CD4-positive, alpha-beta T cell (primary cell): ENCODE measurements around the gene EGFL7. TPM values are rescaled to one million over a fixed set of nuclear protein-coding genes. Genes with fewer than 3 reads are reported as not detected.

ENCODE experiments used
- ATAC-seq: fragments of 200-7000 bp; cut with Tn5 transposase; one replicate; pipeline ENCODE4 v1.10.0; 2022; ENCODE audit warnings: mild to moderate bottlenecking; ENCODE audit not compliant: poor library complexity
- CTCF ChIA-PET: fragments of 350-600 bp; sonication (Branson Sonifier 250); formaldehyde crosslinking; loops from one replicate; lab custom pipeline; 2021; ENCODE audit warnings: antibody characterized with exemption, inconsistent platforms; lab: Charles Lee
- POLR2A ChIA-PET: fragments of 350-600 bp; sonication (Branson Sonifier 250); formaldehyde crosslinking; loops from one replicate; lab custom pipeline; 2021; ENCODE audit warnings: antibody characterized with exemption, inconsistent platforms; lab: Charles Lee
- DNase-seq, 14 experiments: peaks; one replicate each; pipeline ENCODE4 v3.0.0-alpha.2; 2013 to 2020; ENCODE audit warnings: mixed read lengths in 2 of 14
- H3K27ac ChIP-seq, 2 donors: one replicate each; pipeline versions ENCODE4 v1.5.1 to v1.7.0; 2013; ENCODE audit warnings: low read length in 2 of 2, low read depth in 1 of 2, mild to moderate bottlenecking in 1 of 2
- H3K27me3 ChIP-seq, 2 experiments: 1 replicate in 1 of 2; 2 replicates in 1 of 2; pipeline versions ENCODE4 v1.6.1 to v1.7.0; 2013; ENCODE audit warnings: low read length in 2 of 2, control low read depth in 1 of 2, mild to moderate bottlenecking in 1 of 2, moderate library complexity in 1 of 2; ENCODE audit not compliant: insufficient read depth in 2 of 2, control insufficient read depth in 1 of 2
- H3K36me3 ChIP-seq: one replicate; pipeline ENCODE4 v1.6.1; 2013; ENCODE audit warnings: low read length, control low read depth; ENCODE audit not compliant: insufficient read depth
- H3K4me1 ChIP-seq: one replicate; pipeline ENCODE4 v1.6.1; 2013; ENCODE audit warnings: low read length, control low read depth; ENCODE audit not compliant: insufficient read depth
- H3K4me3 ChIP-seq: one replicate; pipeline ENCODE4 v1.5.1; 2013; ENCODE audit warnings: mild to moderate bottlenecking, low read length, moderate library complexity
- H3K9me3 ChIP-seq, 2 experiments: 1 replicate in 1 of 2; 2 replicates in 1 of 2; pipeline versions ENCODE4 v1.6.1 to v1.7.0; 2013; ENCODE audit warnings: low read length in 2 of 2, mild to moderate bottlenecking in 2 of 2, control low read depth in 1 of 2, moderate library complexity in 1 of 2; ENCODE audit not compliant: control insufficient read depth in 1 of 2, insufficient read depth in 1 of 2
- H3K27ac Mint-ChIP-seq: one replicate; pipeline ENCODE4 v1.8.0; 2020; ENCODE audit warnings: mixed read lengths
- H3K27me3 Mint-ChIP-seq: one replicate; pipeline ENCODE4 v1.8.0; 2021; ENCODE audit warnings: mixed read lengths
- H3K36me3 Mint-ChIP-seq: one replicate; pipeline ENCODE4 v1.8.0; 2021; ENCODE audit warnings: low read depth, mixed read lengths
- H3K4me1 Mint-ChIP-seq: one replicate; pipeline ENCODE4 v1.8.0; 2021; ENCODE audit warnings: low read depth, mixed read lengths
- H3K4me3 Mint-ChIP-seq: one replicate; pipeline ENCODE4 v1.8.0; 2020; ENCODE audit warnings: mild to moderate bottlenecking, mixed read lengths
- H3K9me3 Mint-ChIP-seq: one replicate; pipeline ENCODE4 v1.8.0; 2020; ENCODE audit warnings: mixed read lengths
- intact Hi-C, 2 experiments: fragments of 100-400 bp; cut with DNase I in 1 of 2; cut with micrococcal nuclease in 1 of 2; formaldehyde crosslinking; loops; one replicate each; pipeline versions ENCODE4 v1.15.1 to v1.9.0; 2023 to 2025; cut with DNase I, micrococcal nuclease
- total RNA-seq, 174 experiments: library from RNA in 2 of 174; stranded (reverse) in 2 of 174; gene quantifications; one replicate each; pipeline ENCODE4 v1.2.3 and lab custom pipeline; 2021 to 2026
- TF ChIP-seq, protein P1 (sequence below): fragments of 200-600 bp; IDR thresholded peaks from one replicate; pipeline ENCODE4 v1.8.0; 2022; ENCODE audit warnings: antibody characterized with exemption, mild to moderate bottlenecking

EGFL7 gene
- total RNA-seq, 2 experiments from 2014 or later: not detected

DNA sequence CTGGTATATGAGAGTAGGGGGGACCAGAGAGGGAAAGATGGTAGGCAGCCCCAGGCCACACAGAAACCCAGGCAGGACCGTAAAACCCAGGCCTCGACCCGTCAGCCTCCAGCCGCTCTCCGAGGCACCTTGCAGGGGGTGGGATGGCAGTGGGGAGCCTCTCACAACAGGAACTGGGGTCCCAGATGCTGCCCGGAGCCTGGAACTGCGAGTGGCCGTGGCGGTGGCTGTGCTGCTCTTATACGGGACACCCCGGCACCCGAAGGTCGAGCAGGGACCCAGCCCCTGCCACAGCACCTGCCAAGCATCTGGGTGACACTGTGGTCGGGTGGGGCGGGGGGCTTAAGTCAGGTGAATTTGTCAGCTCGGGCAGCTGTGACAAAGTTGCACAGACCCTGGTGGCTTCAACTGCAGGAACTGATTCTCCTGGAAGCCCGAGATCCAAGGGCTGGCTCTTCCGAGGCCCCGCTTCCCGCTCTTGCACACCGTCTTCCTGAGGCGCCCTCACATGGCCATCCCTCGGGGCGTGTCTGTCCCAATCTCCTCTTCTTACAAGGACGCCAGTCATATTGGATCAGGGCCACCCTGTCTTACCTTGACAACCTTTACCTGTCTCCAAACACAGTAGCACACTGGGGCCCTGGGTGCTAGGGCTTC, 47.6 kb upstream of the EGFL7 start:
- ATAC-seq: no peak
- no peaks in the 10 kb centered on the region for H3K27me3 ChIP-seq
- H3K9me3 ChIP-seq: peaks cover 0 to 9% of the 10 kb centered on the region in 2 experiments
- Mint-ChIP-seq H3K9me3 (no peaks in the 10 kb centered on the region), H3K27ac (no peak overlapping the region), H3K4me3 (no peak overlapping the region), H3K36me3 (no peaks in the 10 kb centered on the region), H3K4me1 (no peaks in the 10 kb centered on the region), H3K27me3 (peaks cover 4% of the 10 kb centered on the region)
- ChIA-PET POLR2A (no interaction called here), CTCF (no interaction called here)
- no peak for DNase-seq
- intact Hi-C loops: no loop called here
- TF ChIP-seq, protein P1, sequence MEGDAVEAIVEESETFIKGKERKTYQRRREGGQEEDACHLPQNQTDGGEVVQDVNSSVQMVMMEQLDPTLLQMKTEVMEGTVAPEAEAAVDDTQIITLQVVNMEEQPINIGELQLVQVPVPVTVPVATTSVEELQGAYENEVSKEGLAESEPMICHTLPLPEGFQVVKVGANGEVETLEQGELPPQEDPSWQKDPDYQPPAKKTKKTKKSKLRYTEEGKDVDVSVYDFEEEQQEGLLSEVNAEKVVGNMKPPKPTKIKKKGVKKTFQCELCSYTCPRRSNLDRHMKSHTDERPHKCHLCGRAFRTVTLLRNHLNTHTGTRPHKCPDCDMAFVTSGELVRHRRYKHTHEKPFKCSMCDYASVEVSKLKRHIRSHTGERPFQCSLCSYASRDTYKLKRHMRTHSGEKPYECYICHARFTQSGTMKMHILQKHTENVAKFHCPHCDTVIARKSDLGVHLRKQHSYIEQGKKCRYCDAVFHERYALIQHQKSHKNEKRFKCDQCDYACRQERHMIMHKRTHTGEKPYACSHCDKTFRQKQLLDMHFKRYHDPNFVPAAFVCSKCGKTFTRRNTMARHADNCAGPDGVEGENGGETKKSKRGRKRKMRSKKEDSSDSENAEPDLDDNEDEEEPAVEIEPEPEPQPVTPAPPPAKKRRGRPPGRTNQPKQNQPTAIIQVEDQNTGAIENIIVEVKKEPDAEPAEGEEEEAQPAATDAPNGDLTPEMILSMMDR: no peak
- H3K4me1 ChIP-seq: peaks cover 14% of the 10 kb centered on the region
- H3K36me3 ChIP-seq: no peaks in the 10 kb centered on the region
- H3K27ac ChIP-seq: no peak overlapping the region
- no peak overlapping the region for H3K4me3 ChIP-seq

DNA sequence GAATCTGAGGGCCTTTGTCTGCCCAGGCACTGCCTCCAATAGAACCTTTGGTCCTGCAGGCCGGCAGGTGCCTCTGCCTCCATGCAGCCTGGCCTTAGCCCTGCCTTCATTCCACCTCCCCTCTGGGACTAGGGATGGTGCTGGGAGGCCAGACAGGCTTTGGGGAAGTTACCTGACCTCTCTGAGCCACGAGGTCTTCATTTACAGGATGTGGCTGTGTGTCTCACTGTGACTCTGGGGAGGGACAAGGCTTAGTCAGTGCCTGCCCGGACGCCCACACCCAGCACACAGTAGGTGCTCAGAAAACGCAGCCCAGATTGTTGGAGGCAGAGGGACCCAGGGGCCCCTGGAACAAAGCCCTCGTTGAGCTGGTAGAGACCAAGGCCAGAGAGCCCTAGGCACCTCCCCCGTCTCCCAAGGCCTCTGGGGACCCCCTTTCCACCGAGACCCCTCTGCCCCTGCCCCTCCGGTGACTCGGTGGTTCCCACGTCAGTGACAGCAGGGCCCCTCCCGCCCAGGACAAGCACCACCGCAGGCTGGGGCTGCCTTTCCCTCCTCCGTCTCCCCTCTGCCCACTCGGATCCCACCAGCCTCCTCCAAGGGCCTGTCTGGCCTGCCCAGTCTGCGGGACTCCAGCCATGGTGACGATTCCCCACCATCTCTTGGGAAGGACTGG, 46.9 kb upstream of the EGFL7 start:
- TF ChIP-seq, protein P1: no peak
- H3K36me3 ChIP-seq: no peaks in the 10 kb centered on the region
- intact Hi-C loops: no loop called here
- Mint-ChIP-seq H3K9me3 (no peaks in the 10 kb centered on the region), H3K27ac (no peak overlapping the region), H3K4me3 (no peak overlapping the region), H3K4me1 (no peaks in the 10 kb centered on the region), H3K36me3 (no peaks in the 10 kb centered on the region), H3K27me3 (peaks cover 4% of the 10 kb centered on the region)
- H3K27me3 ChIP-seq: no peaks in the 10 kb centered on the region
- CTCF ChIA-PET: no interaction called here
- DNase-seq (peak in 2 of 14 experiments; percentile 34 to 48), ATAC-seq (no peak)
- H3K4me3 ChIP-seq: no peak overlapping the region
- H3K27ac ChIP-seq: no peak overlapping the region
- POLR2A ChIA-PET: no interaction called here
- peaks cover 0 to 9% of the 10 kb centered on the region in 2 experiments for H3K9me3 ChIP-seq
- peaks cover 17% of the 10 kb centered on the region for H3K4me1 ChIP-seq

DNA sequence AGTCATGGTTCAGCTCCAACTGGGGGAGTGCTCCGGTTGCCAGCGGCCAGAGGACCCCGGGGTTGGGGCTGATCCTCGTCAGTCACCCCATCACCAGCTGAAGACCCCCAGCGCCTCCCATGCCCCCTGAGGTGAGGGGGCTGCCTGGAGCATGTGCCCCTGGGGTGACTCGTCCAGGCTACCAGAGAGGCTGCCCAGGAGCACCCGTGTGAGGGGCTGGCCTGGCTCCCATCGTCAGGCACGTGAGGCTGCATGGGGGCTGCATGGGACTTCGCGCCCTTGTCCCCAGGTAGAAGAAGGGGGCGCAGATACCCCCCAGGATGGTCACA, 46.4 kb upstream of the EGFL7 start:
- Histone ChIP-seq H3K27ac (no peak overlapping the region), H3K4me3 (no peak overlapping the region), H3K4me1 (peaks cover 22% of the 10 kb centered on the region), H3K9me3 (peaks cover 0 to 9% of the 10 kb centered on the region in 2 experiments), H3K27me3 (no peaks in the 10 kb centered on the region), H3K36me3 (no peaks in the 10 kb centered on the region)
- ChIA-PET CTCF (no interaction called here), POLR2A (no interaction called here)
- DNase-seq (no peak), ATAC-seq (no peak)
- H3K4me3 Mint-ChIP-seq: no peak overlapping the region
- no peak overlapping the region for H3K27ac Mint-ChIP-seq
- intact Hi-C loops: no loop called here
- TF ChIP-seq, protein P1: no peak
- H3K36me3 Mint-ChIP-seq: no peaks in the 10 kb centered on the region
- peaks cover 4% of the 10 kb centered on the region for H3K27me3 Mint-ChIP-seq
- no peaks in the 10 kb centered on the region for H3K4me1 Mint-ChIP-seq
- no peaks in the 10 kb centered on the region for H3K9me3 Mint-ChIP-seq
